ENCODE measurements around the gene PKHD1. TPM values are rescaled to one million over a fixed set of nuclear protein-coding genes. Genes with fewer than 3 reads are reported as not detected.

The PKHD1 gene
- total RNA-seq, 1 experiment from 2014 or later = 0.09 TPM

GRCh38 chr6:52065621-52066020, 21.8 kb downstream of the PKHD1 start:
- Histone ChIP-seq H4K91ac (ENCODE audit: insufficient read length, low read depth, low read length) (no peak overlapping the region), H3K18ac (ENCODE audit: insufficient read length, low read depth, low read length) (no peak overlapping the region), H4K8ac (replicated peaks; ENCODE audit: insufficient read length, low read depth, low read length) (no peak overlapping the region), H2BK15ac (ENCODE audit: low read depth, low read length) (no peak overlapping the region), H3T11ph (ENCODE audit: low read length) (no peak overlapping the region), H4K5ac (ENCODE audit: insufficient read length, low read depth, low read length) (no peak overlapping the region), H3K4ac (ENCODE audit: low read depth, low read length) (no peak overlapping the region), H2BK12ac (ENCODE audit: insufficient read length, low read depth, low read length) (no peak overlapping the region), H2AK5ac (ENCODE audit: insufficient read length, low read length) (no peak overlapping the region), H3K9ac (ENCODE audit: extremely low read depth, insufficient read length, low read length) (no peak overlapping the region), H4K20me1 (ENCODE audit: control insufficient read depth, insufficient read depth, insufficient read length) (no peaks in the 10 kb centered on the region), H3K27me3 (ENCODE audit: insufficient read depth, low read length) (no peaks in the 10 kb centered on the region), H3K14ac (ENCODE audit: insufficient read depth, low read length) (no peak overlapping the region), H3K79me1 (ENCODE audit: insufficient read depth, low read depth, low read length, poor library complexity, severe bottlenecking) (no peaks in the 10 kb centered on the region), H3K4me1 (ENCODE audit: insufficient read depth, low read length) (peaks cover 2% of the 10 kb centered on the region; the same call in 1 of the 2 replicates), H3K9me3 (ENCODE audit: control insufficient read depth, low read depth, low read length) (no peaks in the 10 kb centered on the region), H3K4me2 (ENCODE audit: insufficient read depth, insufficient read length, low read length) (no peak overlapping the region), H3K27ac (ENCODE audit: insufficient read length, low read depth, low read length) (no peak overlapping the region), H2AFZ (ENCODE audit: low read length) (no peak overlapping the region), H3K23me2 (ENCODE audit: insufficient read length, low read depth, low read length, poor library complexity, severe bottlenecking) (no peaks in the 10 kb centered on the region), H3K23ac (ENCODE audit: insufficient read length, low read depth, low read length) (no peak overlapping the region), H3K56ac (ENCODE audit: insufficient read length, low read depth, low read length) (no peak overlapping the region), H2BK5ac (ENCODE audit: insufficient read length, low read length) (no peak overlapping the region), H2BK20ac (ENCODE audit: low read depth, low read length, poor library complexity, severe bottlenecking) (no peak overlapping the region), H3K79me2 (ENCODE audit: insufficient read depth, low read length) (no peaks in the 10 kb centered on the region), H2BK120ac (ENCODE audit: low read depth, low read length, poor library complexity, severe bottlenecking) (no peak overlapping the region)
- TF ChIP-seq CTCF (conservative IDR thresholded peaks at IDR 0.05) = no peak
- H3K27me3 Mint-ChIP-seq (ENCODE audit: low read depth) = no peaks in the 10 kb centered on the region
- no peak for DNase-seq
- H3K4me3 Mint-ChIP-seq = no peak overlapping the region
- H3K36me3 Mint-ChIP-seq (ENCODE audit: insufficient read depth in 1 of 3, low read depth in 3 of 3) = no peaks in the 10 kb centered on the region
- peaks cover 16 to 20% of the 10 kb centered on the region in 2 experiments for H3K4me1 Mint-ChIP-seq
- H3K9me3 Mint-ChIP-seq = no peaks in the 10 kb centered on the region
- H3K27ac Mint-ChIP-seq = no peak overlapping the region
